Liver (tissue), 9 donors: ENCODE measurements around the gene ADAMTS14. TPM values are rescaled to one million over a fixed set of nuclear protein-coding genes. Genes with fewer than 3 reads are reported as not detected.

ENCODE experiments used
- DNase-seq: peaks from one replicate; pipeline ENCODE4 v3.0.0-alpha.2; 2017; ENCODE audit warnings: low spot score
- H3K27ac ChIP-seq, 2 donors: one replicate each; pipeline ENCODE4 v1.7.0; 2013; ENCODE audit warnings: inconsistent platforms in 2 of 2, low read length in 2 of 2, control low read depth in 1 of 2, low read depth in 1 of 2, mild to moderate bottlenecking in 1 of 2
- H3K27me3 ChIP-seq, 4 donors: one replicate each; pipeline versions ENCODE4 v1.6.1 to v1.7.0; 2013; ENCODE audit warnings: low read length in 3 of 4, inconsistent platforms in 1 of 4, mild to moderate bottlenecking in 1 of 4, moderate library complexity in 1 of 4; ENCODE audit not compliant: control insufficient read depth in 4 of 4, insufficient read depth in 4 of 4
- H3K36me3 ChIP-seq, 4 donors: one replicate each; pipeline versions ENCODE4 v1.6.1 to v1.7.0; 2013; ENCODE audit warnings: low read length in 3 of 4, mild to moderate bottlenecking in 3 of 4, low read depth in 1 of 4, moderate library complexity in 1 of 4; ENCODE audit not compliant: control insufficient read depth in 4 of 4, insufficient read depth in 3 of 4
- H3K4me1 ChIP-seq, 4 donors: one replicate each; pipeline versions ENCODE4 v1.6.1 to v1.7.0; 2013; ENCODE audit warnings: low read length in 3 of 4, mild to moderate bottlenecking in 3 of 4, moderate library complexity in 1 of 4; ENCODE audit not compliant: control insufficient read depth in 4 of 4, insufficient read depth in 4 of 4
- H3K4me3 ChIP-seq, 3 donors: one replicate each; pipeline versions ENCODE4 v1.6.1 to v1.7.0; 2013; ENCODE audit warnings: low read length in 3 of 3, control low read depth in 1 of 3, low read depth in 1 of 3, mild to moderate bottlenecking in 1 of 3
- H3K9ac ChIP-seq, 2 donors: one replicate each; pipeline ENCODE4 v1.7.0; 2013; ENCODE audit warnings: low read length in 2 of 2, mild to moderate bottlenecking in 2 of 2, moderate library complexity in 2 of 2, control low read depth in 1 of 2, low read depth in 1 of 2
- H3K9me3 ChIP-seq, 4 donors: one replicate each; pipeline versions ENCODE4 v1.6.1 to v1.7.0; 2013; ENCODE audit warnings: low read length in 3 of 4; ENCODE audit not compliant: control insufficient read depth in 4 of 4
- EGR1 ChIP-seq, 2 donors: IDR thresholded peaks; 2 replicates each; pipeline ENCODE4 v1.6.1; 2016 to 2018; ENCODE audit warnings: antibody characterized with exemption in 2 of 2, low read depth in 2 of 2
- FOXA1 ChIP-seq: IDR thresholded peaks from 2 replicates; pipeline ENCODE4 v1.6.1; 2016; ENCODE audit warnings: antibody characterized with exemption
- FOXA2 ChIP-seq: IDR thresholded peaks from 2 replicates; pipeline ENCODE4 v1.6.1; 2016; ENCODE audit warnings: antibody characterized with exemption
- GABPA ChIP-seq, 2 donors: IDR thresholded peaks in 1 of 2; conservative IDR thresholded peaks in 1 of 2; 2 replicates each; pipeline ENCODE4 v1.6.1; 2016; ENCODE audit warnings: antibody characterized with exemption in 2 of 2, mild to moderate bottlenecking in 1 of 2, moderate library complexity in 1 of 2
- HNF4A ChIP-seq, 2 donors: conservative IDR thresholded peaks; 2 replicates each; pipeline ENCODE4 v1.6.1; 2016; ENCODE audit warnings: antibody characterized with exemption in 2 of 2, mild to moderate bottlenecking in 2 of 2
- HNF4G ChIP-seq: IDR thresholded peaks from 2 replicates; pipeline ENCODE4 v1.6.1; 2016; ENCODE audit warnings: antibody characterized with exemption
- JUND ChIP-seq, 2 donors: IDR thresholded peaks; 2 replicates each; pipeline ENCODE4 v1.6.1; 2016; ENCODE audit warnings: antibody characterized with exemption in 2 of 2
- NR2F2 ChIP-seq: IDR thresholded peaks from 2 replicates; pipeline ENCODE4 v1.6.1; 2016; ENCODE audit warnings: antibody characterized with exemption
- RAD21 ChIP-seq, 2 donors: IDR thresholded peaks; 2 replicates each; pipeline ENCODE4 v1.6.1; 2016; ENCODE audit warnings: antibody characterized with exemption in 2 of 2, mild to moderate bottlenecking in 2 of 2
- RXRA ChIP-seq, 2 donors: IDR thresholded peaks; 2 replicates each; pipeline ENCODE4 v1.6.1; 2017 to 2018; ENCODE audit warnings: antibody characterized with exemption in 2 of 2, mild to moderate bottlenecking in 1 of 2
- SP1 ChIP-seq: IDR thresholded peaks from 2 replicates; pipeline ENCODE4 v1.6.1; 2018; ENCODE audit warnings: antibody characterized with exemption, mild to moderate bottlenecking
- TAF1 ChIP-seq: conservative IDR thresholded peaks from 2 replicates; pipeline ENCODE4 v1.6.1; 2016; ENCODE audit warnings: antibody characterized with exemption, mild to moderate bottlenecking
- YY1 ChIP-seq: IDR thresholded peaks from 2 replicates; pipeline ENCODE4 v1.6.1; 2016; ENCODE audit warnings: antibody characterized with exemption, mild to moderate bottlenecking
- WGBS: extraction: QIAGEN DNeasy Blood & Tissue Kit; methylation state at CpG from one replicate; pipeline ENCODE4 v1.1.7; 2013; 5-methylcytosine and 5-hydroxymethylcytosine counted together
- polyA plus RNA-seq, 2 donors: library from polyadenylated mRNA; stranded (reverse) in 1 of 2; unstranded in 1 of 2; fragments of 200-250 nt in 1 of 2; fragments of >200 nt in 1 of 2; fragmentation: Nextera tagmentation in 1 of 2; extraction: Ambion mirVana in 1 of 2; gene quantifications; one replicate each; pipeline versions ENCODE4 v1.2.1 to v1.2.3, GENCODE V29; 2013 to 2015
- total RNA-seq, 2 donors: library from RNA; depleted of rRNA; stranded (reverse); fragments of >200 nt; gene quantifications; one replicate each; pipeline ENCODE4 v1.2.3, GENCODE V29; 2014
- TF ChIP-seq, protein P1 (sequence below): IDR thresholded peaks from 2 replicates; pipeline ENCODE4 v1.6.1; 2016; ENCODE audit warnings: antibody characterized with exemption
- TF ChIP-seq, protein P2 (sequence below): IDR thresholded peaks from 2 replicates; pipeline ENCODE4 v1.6.1; 2016; ENCODE audit warnings: antibody characterized with exemption, mild to moderate bottlenecking
- TF ChIP-seq, protein P3 (sequence below): fragments of 150-350 bp; IDR thresholded peaks from 2 replicates; pipeline ENCODE4 v1.5.1; 2017; ENCODE audit warnings: improper control_type of control experiment, low read depth, low read length; ENCODE audit not compliant: missing input control
- TF ChIP-seq, protein P4 (sequence below): IDR thresholded peaks from 2 replicates; pipeline ENCODE4 v1.6.1; 2016; ENCODE audit warnings: antibody characterized with exemption
- TF ChIP-seq, protein P5 (sequence below): IDR thresholded peaks from 2 replicates; pipeline ENCODE4 v1.6.1; 2016; ENCODE audit warnings: antibody characterized with exemption
- donor health status: healthy.
- donor health status: healthy.
- donor health status: healthy.
- donor health status: healthy.
- donor health status: healthy.

The ADAMTS14 gene
- total and polyA plus RNA-seq, 4 donors = 0.09 to 0.33 (median 0.13) TPM

DNA sequence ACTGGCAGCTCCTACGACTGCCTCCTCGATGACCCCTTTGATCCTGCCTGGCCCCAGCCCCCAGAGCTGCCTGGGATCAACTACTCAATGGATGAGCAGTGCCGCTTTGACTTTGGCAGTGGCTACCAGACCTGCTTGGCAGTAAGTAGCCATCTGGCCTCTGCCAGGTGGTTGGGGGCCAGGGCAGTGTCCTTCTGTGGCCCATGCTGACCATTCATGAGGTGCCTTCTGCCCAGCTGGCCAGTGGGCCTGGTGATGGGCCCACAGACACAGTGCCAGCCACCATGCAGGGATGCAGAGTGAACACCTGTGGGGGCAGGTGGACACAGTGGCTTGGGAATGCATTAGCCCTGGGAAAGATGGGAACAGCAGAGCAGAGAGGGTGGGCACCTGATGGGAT lies 62.9 kb downstream of the ADAMTS14 start (continued):
- TF ChIP-seq, protein P1, sequence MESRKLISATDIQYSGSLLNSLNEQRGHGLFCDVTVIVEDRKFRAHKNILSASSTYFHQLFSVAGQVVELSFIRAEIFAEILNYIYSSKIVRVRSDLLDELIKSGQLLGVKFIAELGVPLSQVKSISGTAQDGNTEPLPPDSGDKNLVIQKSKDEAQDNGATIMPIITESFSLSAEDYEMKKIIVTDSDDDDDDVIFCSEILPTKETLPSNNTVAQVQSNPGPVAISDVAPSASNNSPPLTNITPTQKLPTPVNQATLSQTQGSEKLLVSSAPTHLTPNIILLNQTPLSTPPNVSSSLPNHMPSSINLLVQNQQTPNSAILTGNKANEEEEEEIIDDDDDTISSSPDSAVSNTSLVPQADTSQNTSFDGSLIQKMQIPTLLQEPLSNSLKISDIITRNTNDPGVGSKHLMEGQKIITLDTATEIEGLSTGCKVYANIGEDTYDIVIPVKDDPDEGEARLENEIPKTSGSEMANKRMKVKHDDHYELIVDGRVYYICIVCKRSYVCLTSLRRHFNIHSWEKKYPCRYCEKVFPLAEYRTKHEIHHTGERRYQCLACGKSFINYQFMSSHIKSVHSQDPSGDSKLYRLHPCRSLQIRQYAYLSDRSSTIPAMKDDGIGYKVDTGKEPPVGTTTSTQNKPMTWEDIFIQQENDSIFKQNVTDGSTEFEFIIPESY = no peak
- no peak for TF ChIP-seq JUND (IDR thresholded peaks at IDR 0.05)
- TF ChIP-seq HNF4G = no peak
- TF ChIP-seq NR2F2 = no peak
- TF ChIP-seq FOXA2 = no peak

DNA sequence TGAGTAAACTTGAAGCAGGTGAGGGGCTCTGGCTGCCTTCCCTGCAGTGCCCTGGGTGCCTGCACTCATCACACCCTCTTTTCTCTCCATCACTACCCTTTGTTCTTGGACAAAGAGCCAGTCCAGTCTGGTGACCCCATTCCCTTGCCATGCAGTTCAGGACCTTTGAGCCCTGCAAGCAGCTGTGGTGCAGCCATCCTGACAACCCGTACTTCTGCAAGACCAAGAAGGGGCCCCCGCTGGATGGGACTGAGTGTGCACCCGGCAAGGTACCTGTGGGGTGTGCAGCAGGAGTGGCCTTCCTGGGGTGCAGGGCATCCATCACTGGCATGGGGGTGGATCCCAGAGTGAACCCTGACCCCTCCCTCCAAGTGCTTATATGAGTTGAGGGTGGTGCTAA lies 64.2 kb downstream of the ADAMTS14 start:
- H3K27ac ChIP-seq = no peak overlapping the region
- no peak overlapping the region for H3K9ac ChIP-seq
- TF ChIP-seq HNF4A (conservative IDR thresholded peaks at IDR 0.05) = peak; percentile 20 to 54
- TF ChIP-seq GABPA (IDR thresholded peaks at IDR 0.05 in 1 of 2, conservative IDR thresholded peaks at IDR 0.05 in 1 of 2) = no peak
- no peak for TF ChIP-seq TAF1
- no peaks in the 10 kb centered on the region for H3K4me1 ChIP-seq
- no peak for DNase-seq
- no peaks in the 10 kb centered on the region for H3K9me3 ChIP-seq
- 75% methylated on average over 3 of the region's 3 CpGs for WGBS
- no peaks in the 10 kb centered on the region for H3K27me3 ChIP-seq
- no peaks in the 10 kb centered on the region for H3K36me3 ChIP-seq
- H3K4me3 ChIP-seq = no peak overlapping the region

DNA sequence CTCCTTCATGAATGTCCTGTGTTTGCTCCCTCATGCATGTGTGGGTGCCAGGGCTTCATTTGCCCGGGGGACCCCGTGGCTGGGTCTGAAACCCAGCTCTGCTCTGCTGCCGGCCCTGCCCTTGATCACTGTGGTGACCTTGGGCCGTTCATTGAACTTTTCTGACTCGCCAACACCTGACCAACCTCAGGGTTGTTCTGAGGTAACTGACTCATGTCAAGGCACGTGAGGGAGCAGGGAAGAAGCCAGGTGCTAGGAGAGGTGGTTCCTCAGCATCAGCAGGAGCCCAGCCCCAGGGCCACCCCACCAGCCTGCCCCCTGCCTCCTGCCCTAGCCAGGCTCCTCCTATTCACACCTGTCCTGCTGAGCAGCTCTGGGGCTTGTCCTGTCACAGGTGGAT lies 64.9 kb downstream of the ADAMTS14 start:
- 56% methylated on average over 6 of the region's 6 CpGs for WGBS
- no peaks in the 10 kb centered on the region for H3K9me3 ChIP-seq
- DNase-seq = no peak
- H3K4me3 ChIP-seq = no peak overlapping the region
- H3K4me1 ChIP-seq = no peaks in the 10 kb centered on the region
- TF ChIP-seq GABPA (IDR thresholded peaks at IDR 0.05 in 1 of 2, conservative IDR thresholded peaks at IDR 0.05 in 1 of 2) (no peak), EGR1 (IDR thresholded peaks at IDR 0.05; ENCODE audit: low read depth in 2 of 2) (no peak), FOXA1 (no peak), SP1 (no peak), HNF4A (conservative IDR thresholded peaks at IDR 0.05) (no peak), FOXA2 (no peak), RXRA (IDR thresholded peaks at IDR 0.05) (no peak), YY1 (no peak), JUND (IDR thresholded peaks at IDR 0.05) (no peak), RAD21 (IDR thresholded peaks at IDR 0.05) (no peak)
- TF ChIP-seq, protein P1 = no peak
- TF ChIP-seq, protein P2, sequence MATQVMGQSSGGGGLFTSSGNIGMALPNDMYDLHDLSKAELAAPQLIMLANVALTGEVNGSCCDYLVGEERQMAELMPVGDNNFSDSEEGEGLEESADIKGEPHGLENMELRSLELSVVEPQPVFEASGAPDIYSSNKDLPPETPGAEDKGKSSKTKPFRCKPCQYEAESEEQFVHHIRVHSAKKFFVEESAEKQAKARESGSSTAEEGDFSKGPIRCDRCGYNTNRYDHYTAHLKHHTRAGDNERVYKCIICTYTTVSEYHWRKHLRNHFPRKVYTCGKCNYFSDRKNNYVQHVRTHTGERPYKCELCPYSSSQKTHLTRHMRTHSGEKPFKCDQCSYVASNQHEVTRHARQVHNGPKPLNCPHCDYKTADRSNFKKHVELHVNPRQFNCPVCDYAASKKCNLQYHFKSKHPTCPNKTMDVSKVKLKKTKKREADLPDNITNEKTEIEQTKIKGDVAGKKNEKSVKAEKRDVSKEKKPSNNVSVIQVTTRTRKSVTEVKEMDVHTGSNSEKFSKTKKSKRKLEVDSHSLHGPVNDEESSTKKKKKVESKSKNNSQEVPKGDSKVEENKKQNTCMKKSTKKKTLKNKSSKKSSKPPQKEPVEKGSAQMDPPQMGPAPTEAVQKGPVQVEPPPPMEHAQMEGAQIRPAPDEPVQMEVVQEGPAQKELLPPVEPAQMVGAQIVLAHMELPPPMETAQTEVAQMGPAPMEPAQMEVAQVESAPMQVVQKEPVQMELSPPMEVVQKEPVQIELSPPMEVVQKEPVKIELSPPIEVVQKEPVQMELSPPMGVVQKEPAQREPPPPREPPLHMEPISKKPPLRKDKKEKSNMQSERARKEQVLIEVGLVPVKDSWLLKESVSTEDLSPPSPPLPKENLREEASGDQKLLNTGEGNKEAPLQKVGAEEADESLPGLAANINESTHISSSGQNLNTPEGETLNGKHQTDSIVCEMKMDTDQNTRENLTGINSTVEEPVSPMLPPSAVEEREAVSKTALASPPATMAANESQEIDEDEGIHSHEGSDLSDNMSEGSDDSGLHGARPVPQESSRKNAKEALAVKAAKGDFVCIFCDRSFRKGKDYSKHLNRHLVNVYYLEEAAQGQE = no peak
- TF ChIP-seq, protein P3, sequence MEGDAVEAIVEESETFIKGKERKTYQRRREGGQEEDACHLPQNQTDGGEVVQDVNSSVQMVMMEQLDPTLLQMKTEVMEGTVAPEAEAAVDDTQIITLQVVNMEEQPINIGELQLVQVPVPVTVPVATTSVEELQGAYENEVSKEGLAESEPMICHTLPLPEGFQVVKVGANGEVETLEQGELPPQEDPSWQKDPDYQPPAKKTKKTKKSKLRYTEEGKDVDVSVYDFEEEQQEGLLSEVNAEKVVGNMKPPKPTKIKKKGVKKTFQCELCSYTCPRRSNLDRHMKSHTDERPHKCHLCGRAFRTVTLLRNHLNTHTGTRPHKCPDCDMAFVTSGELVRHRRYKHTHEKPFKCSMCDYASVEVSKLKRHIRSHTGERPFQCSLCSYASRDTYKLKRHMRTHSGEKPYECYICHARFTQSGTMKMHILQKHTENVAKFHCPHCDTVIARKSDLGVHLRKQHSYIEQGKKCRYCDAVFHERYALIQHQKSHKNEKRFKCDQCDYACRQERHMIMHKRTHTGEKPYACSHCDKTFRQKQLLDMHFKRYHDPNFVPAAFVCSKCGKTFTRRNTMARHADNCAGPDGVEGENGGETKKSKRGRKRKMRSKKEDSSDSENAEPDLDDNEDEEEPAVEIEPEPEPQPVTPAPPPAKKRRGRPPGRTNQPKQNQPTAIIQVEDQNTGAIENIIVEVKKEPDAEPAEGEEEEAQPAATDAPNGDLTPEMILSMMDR = no peak
- TF ChIP-seq, protein P4, sequence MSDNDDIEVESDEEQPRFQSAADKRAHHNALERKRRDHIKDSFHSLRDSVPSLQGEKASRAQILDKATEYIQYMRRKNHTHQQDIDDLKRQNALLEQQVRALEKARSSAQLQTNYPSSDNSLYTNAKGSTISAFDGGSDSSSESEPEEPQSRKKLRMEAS = no peak
- TF ChIP-seq, protein P5, sequence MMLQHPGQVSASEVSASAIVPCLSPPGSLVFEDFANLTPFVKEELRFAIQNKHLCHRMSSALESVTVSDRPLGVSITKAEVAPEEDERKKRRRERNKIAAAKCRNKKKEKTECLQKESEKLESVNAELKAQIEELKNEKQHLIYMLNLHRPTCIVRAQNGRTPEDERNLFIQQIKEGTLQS = no peak
- no peak overlapping the region for H3K27ac ChIP-seq
- no peak overlapping the region for H3K9ac ChIP-seq
- no peaks in the 10 kb centered on the region for H3K27me3 ChIP-seq
- H3K36me3 ChIP-seq = no peaks in the 10 kb centered on the region
